ENCODE results near the gene HNRNPUL2. TPM values are rescaled to one million over a fixed set of nuclear protein-coding genes. Genes with fewer than 3 reads are reported as not detected.

Gene HNRNPUL2
- total and polyA plus RNA-seq, 2 of the 4 experiments (the other 2 are of a cell fraction), result 3.9 to 30.2 TPM

GRCh38 chr11:62671608-62672389 lies 55.5 kb downstream of the HNRNPUL2 start, which contains the start of the genes LBHD1 and UQCC3:
TSS of gene LBHD1 (minus strand) at chr11:62672267. CDS start at chr11:62670031, 2,236 bp downstream.
TSS of gene UQCC3 (plus strand) at chr11:62671673. CDS start at chr11:62671746, 73 bp downstream.
- ChIA-PET CTCF (interaction anchor here (0.6 kb wide), 1 partner anchor 130 kb away, joined by 7 read pairs; no protein-coding TSS in a partner anchor), POLR2A (ENCODE audit: unreplicated experiment) (interaction anchor here (0.5 to 1.4 kb wide), 6 partner anchors 9 to 1070 kb away, joined by 3 to 17 read pairs (median 4); partner anchors contain the start of genes HNRNPUL2 and INTS5)
- H3K79me1 ChIP-seq (ENCODE audit: low read depth in 1 of 2, low read length in 2 of 2), result peaks cover 23 to 53% of the 10 kb centered on the region in 2 experiments
- peak within 1 kb of the TSS; percentile 68 for H2BK5ac ChIP-seq (ENCODE audit: low read depth, low read length, poor library complexity, severe bottlenecking)
- no peaks in the 10 kb centered on the region for H3K9me3 ChIP-seq (ENCODE audit: control insufficient read depth, insufficient read depth, low read length)
- H3K56ac ChIP-seq (ENCODE audit: extremely low read depth, insufficient read depth, low read length), result peak within 1 kb of the TSS; percentile 92
- H4K8ac ChIP-seq (ENCODE audit: low read depth in 2 of 2, low read length in 2 of 2), result peak within 1 kb of the TSS; percentile 91 to 98
- no peak for TF ChIP-seq ELK1 (IDR thresholded peaks at IDR 0.05; ENCODE audit: borderline replicate concordance, low read depth, low read length)
- no peak for TF ChIP-seq MAZ (IDR thresholded peaks at IDR 0.05; ENCODE audit: borderline replicate concordance, low read depth, low read length)
- peak; percentile 51; the same call in 1 of the 2 replicates for TF ChIP-seq MAFK (IDR thresholded peaks at IDR 0.05; ENCODE audit: low read depth, low read length)
- TF ChIP-seq POLR2A (IDR thresholded peaks at IDR 0.05; ENCODE audit: low read depth, low read length), result peak; percentile 53; the same call in 1 of the 2 replicates
- no peak for TF ChIP-seq NFE2L2 (IDR thresholded peaks at IDR 0.05; ENCODE audit: low read depth, low read length)
- TF ChIP-seq CHD1 (IDR thresholded peaks at IDR 0.05; ENCODE audit: low read depth, low read length), result no peak
- WGBS, 2 experiments (ENCODE audit: extremely low coverage in 2 of 2, insufficient read length in 1 of 2), result 1% methylated on average over 37 of the region's 59 CpGs; no CpG with 5 or more reads in 1 of the 2 experiments
- ATAC-seq (ENCODE audit: low read depth) (peak; percentile 83), DNase-seq (peak; percentile 85)
- dilution Hi-C loops (cut with HindIII; ENCODE audit: low sequenced_read_pairs, unreplicated experiment), result no loop called here
- H3K23ac ChIP-seq (ENCODE audit: low read depth, low read length), result peak within 1 kb of the TSS; percentile 98
- peak within 1 kb of the TSS; percentile 76 for H2AK5ac ChIP-seq (ENCODE audit: low read depth, low read length)
- H3K36me3 ChIP-seq (ENCODE audit: control insufficient read depth, insufficient read depth, low read length), result peaks cover 16% of the 10 kb centered on the region
- peak within 1 kb of the TSS; percentile 66 for H3K18ac ChIP-seq (ENCODE audit: low read depth, low read length)
- H2AFZ ChIP-seq (replicated peaks; ENCODE audit: low read length, poor library complexity), result peak within 1 kb of the TSS; percentile 98
- peak within 1 kb of the TSS; percentile 96 for H3K4me2 ChIP-seq (ENCODE audit: low read depth, low read length)
- peak within 1 kb of the TSS; percentile 97 for H4K5ac ChIP-seq (ENCODE audit: low read depth, low read length)
- H3K27ac ChIP-seq (ENCODE audit: insufficient read depth, low read length), result peak within 1 kb of the TSS; percentile 96
- intact Hi-C loops (cut with micrococcal nuclease), result loop anchor here (1.0 kb wide), 1 partner anchor 8 kb away; the partner anchor contains the start of gene UBXN1
- H3K4me3 ChIP-seq (ENCODE audit: insufficient read depth, low read depth, low read length), result peak within 1 kb of the TSS; percentile 74
- 0 out of 2 replicates have a peak, but pooled peaks cover 3% of the 10 kb centered on the region for H4K20me1 ChIP-seq (ENCODE audit: insufficient read depth, low read length)
- peak within 1 kb of the TSS; percentile 93 for H3K4ac ChIP-seq (ENCODE audit: low read depth, low read length)
- H3K14ac ChIP-seq (replicated peaks; ENCODE audit: low read depth, low read length), result peak within 1 kb of the TSS; percentile 97
- H2BK15ac ChIP-seq (ENCODE audit: low read depth, low read length), result peak within 1 kb of the TSS; percentile 37; the same call in 1 of the 3 replicates
- H4K91ac ChIP-seq (ENCODE audit: insufficient read depth, low read depth, low read length), result peak within 1 kb of the TSS; percentile 89
- peak within 1 kb of the TSS; percentile 93 for H2AK9ac ChIP-seq (replicated peaks; ENCODE audit: low read depth, low read length, poor library complexity)
- no peaks in the 10 kb centered on the region for H3K27me3 ChIP-seq (ENCODE audit: control insufficient read depth, insufficient read depth, low read length)
- peak within 1 kb of the TSS; percentile 59 for H2BK120ac ChIP-seq (ENCODE audit: low read depth, low read length)
- in situ Hi-C loops (cut with MboI; ENCODE audit: low sequenced_read_pairs), result no loop called here
- no TSS peak for BruUV-seq (replicated peaks)
- peak within 1 kb of the TSS; percentile 95 for H3K9ac ChIP-seq (ENCODE audit: low read depth, low read length)
- H3K9me1 ChIP-seq (ENCODE audit: insufficient read depth, low read length), result peaks cover 3% of the 10 kb centered on the region; the same call in 1 of the 2 replicates
- peaks cover 4% of the 10 kb centered on the region for H3K4me1 ChIP-seq (ENCODE audit: control insufficient read depth, insufficient read depth, low read length)
- H2BK20ac ChIP-seq (ENCODE audit: low read depth, low read length), result no peak within 1 kb of the TSS

Measured in IMR-90 (cell line).